Activated T-cell treated with anti-CD3 and anti-CD28 coated beads, Interleukin-2, amount 50 U/mL, for 1 hour (primary cell): ENCODE measurements around the gene SEL1L3.
A peak's percentile ranks its signal among the peaks of the same experiment; 100 is the strongest.

Experiments
- DNase-seq: peaks from one replicate; pipeline ENCODE4 v3.0.0-alpha.2; 2020

SEL1L3 gene

DNA sequence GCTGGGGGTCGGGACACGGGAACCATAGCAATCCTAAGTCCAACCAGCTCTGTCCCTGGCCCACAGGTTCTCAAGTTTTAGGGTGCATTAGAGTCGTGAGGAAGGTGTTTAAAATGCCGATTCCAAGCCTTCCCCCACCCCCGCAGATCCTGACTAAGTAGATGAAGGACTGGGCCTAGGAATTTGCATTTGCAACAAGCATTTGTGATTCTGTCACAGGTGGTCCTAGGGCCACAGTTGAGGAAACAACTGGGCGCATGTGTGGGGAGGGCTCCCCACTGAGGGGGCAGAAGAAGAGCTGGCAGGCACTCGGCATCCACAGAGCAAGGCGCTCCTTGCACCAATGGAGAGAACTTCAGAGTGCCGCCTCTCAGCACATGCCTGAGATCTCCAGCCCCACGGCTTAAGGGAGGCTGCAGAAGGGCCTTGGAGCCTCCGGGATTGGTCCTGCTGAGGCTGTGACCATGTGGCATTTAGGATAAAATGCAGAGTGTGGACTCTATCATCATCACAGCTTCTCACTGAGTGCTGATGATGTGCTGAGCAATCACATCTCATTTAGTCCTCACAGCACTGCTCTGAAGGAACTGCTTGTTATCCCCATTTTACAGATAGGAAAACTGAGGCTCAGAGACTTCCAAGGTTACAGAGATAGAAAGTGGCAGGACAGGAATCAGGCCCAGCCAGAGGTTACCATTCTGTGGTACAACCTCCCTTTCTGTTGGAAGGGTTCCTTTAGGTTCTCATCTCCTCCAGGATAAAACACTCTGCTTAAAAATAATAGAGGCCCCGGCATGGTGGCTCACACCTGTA, 16.7 kb downstream of the SEL1L3 start:
- DNase-seq = no peak

DNA sequence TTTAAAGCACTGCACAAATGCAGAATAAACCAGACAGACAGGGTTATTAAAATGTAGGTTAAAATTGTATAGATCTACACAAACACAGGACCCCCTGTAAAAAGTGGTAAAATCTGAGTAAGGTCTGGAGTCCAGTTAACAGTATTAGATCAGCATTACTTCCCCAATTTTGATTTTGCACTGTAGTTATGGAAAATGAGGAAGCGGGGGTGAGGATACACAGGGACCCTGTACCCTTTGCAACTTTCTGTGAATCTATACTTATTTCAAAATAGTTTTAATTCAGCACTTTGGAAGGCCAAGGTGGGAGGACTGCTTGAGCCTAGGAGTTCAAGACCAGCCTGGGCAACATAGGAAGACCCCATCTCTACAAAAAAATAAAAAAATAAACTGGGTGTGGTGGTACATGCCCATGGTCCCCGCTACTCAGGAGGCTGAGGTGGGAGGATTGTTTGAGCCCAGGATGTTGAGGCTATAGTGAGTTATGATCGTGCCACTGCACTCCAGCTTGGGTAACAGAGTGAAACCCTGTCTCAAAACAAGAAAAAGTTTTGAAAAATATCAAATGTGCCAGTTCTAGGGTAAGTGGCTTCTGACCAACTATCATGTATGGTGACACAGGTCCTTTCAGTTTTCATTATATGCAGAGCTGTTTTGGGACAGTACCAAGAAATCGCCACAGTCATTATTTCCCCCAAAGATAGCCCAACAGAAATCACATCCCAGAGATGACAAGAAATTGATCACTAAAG, 17.7 kb downstream of the SEL1L3 start:
- no peak for DNase-seq

DNA sequence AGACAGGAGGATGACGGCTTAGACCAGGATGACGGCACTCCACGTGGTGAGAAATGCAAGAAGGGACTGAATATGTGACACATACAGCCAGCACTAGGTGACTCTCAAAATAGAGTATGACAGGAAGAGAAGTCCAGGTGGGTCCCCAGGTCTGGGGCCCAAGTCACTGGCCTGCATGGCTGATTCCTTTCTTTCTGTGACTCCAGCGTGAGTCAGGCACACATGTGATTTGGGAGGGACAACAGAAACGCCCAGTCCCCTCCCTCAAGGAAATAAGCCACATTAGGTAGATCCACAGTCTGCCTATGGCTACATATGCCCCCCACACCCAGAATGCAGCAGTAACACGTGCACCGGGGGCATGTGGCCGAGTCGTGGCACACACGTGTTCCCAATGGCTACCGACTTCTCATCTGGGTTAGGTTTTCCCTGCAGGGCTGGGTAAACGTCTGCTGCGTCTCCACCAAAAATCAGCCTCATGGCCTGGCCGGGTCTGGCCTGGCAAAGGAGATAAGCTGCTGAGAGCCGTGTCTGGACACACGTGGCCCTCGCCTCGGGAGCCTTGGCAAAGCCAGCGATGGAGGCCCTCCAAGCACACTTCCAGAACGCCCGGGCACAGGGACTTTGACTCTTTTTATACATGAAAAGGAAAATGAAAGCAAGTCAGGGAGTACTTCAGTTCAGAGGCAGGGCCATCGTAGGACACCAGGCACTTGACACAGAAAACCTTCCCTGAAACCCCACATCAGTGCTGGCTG, 19.3 kb downstream of the SEL1L3 start:
- no peak for DNase-seq

DNA sequence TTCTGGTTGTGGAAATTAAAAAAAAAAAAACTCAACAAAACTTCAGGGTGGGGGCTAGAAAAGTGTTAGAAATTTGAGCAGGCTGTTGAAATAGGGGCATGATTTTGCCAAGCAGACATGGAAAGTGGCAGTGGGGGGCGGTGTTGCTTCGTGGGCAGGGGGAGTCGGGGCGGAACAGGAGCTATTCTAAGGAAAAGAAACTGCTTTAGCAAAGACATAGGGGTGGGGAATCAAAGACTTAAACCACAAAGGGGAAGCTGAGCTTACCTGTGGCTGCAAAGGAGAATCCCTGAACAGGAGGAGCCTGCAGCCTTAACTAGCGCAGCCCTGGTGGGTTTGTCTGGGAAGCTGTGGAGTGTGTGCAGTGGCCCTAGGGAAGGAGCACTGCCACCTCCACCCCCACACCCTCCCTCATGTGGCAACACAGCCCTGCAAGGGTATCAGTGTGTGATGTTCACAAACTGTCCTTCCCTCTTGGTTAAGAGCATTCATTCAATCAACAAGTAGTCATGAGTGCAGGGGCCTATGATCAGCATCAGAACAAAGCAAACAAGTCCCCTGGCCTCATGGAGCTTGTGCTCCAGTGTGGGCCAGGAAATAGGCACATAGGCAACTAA, 20.5 kb downstream of the SEL1L3 start:
- peak; percentile 51 for DNase-seq

DNA sequence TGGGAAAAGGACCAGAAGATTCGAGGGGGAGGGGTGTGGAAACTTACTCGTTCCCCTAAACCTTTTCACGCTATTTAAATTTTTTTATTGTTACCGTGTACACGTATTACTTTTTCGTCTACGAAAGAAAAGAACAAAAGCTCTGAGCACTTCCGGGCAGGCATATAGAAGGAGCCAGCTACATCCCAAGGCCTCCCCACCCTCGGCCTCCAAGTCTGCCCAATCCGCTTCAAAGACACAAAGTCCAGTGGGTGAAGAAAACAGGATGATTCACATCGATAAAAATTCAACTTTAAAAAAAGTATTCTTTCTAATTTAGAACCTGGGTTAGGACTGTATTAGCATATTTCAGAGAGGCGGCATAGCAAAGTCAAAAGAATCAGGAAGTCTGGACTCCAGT, 23.1 kb downstream of the SEL1L3 start:
- DNase-seq = no peak

DNA sequence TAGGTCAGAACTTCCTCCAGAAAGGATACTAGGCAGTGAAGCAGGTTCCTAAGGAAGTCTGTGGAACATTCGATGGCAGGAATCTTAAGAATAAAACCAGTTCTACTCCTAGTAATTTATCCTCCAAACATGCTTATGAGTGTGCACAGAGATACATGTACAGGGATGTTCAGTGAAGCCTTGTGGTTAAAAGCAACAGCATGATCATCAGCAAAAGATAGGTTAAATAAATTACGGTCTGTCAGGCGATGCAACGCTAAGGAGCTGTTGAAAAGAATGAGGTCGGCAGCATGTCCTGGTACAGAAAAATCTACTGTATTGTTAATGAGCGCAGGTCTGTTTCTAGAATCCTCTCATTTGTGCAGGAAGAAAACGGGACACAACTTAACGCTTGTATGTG, 23.6 kb downstream of the SEL1L3 start:
- DNase-seq = no peak

DNA sequence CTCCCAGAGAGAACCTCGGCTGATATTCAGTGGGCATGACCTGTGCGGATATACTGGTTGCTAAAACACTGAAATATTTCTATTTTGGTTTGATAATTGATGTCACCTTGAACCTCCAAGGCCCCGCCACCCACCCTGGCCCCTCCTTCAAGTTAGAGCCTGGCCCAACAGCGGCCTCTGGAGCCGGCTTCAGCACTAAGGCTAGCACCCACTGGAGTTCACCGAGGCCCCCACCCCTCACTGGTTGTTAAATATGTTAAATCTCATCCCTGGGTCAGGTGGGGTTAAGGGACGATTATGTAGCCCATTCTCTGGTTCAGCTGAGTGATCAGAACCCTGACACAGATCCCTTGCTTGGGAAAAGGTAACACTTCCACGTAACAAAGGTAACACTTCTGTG, 24.3 kb downstream of the SEL1L3 start:
- DNase-seq = no peak

DNA sequence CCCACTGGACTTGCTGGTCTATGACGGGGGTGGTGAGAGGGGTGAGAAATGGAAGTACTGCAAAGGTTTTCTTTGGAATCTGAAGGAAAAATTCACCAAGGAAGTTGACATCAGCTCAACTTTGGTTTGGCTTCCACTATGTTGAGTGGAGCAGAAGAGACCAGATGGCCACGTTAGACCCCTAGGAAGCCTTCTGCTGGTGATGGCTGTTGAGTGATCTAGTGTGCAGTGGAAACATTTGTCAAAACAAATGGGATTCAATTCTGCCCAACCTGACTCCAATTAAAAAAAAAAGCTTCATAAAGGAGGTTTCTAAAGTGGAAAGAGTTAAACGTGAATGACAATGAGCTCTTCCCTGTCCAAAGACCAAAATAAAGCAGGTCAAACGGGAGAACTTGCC, 25.7 kb downstream of the SEL1L3 start:
- no peak for DNase-seq

DNA sequence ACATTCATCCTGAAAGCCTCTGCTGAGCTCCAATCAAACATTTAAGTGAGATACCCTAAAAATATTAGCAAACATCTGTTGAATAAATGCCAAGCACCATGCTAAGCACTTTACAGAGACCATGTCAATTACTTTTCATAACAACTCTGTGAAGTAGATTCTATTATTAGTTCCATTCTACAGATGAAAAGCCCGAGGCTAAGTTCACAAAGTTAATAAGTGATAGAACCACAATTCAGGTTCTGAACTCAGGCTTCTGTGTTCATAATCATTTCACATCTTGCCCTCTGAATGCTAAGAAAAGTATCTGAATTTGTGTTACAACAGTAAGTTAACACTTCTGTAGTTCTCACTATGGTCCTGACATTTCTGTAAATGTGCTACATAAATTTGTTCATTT, 27.4 kb downstream of the SEL1L3 start:
- no peak for DNase-seq

DNA sequence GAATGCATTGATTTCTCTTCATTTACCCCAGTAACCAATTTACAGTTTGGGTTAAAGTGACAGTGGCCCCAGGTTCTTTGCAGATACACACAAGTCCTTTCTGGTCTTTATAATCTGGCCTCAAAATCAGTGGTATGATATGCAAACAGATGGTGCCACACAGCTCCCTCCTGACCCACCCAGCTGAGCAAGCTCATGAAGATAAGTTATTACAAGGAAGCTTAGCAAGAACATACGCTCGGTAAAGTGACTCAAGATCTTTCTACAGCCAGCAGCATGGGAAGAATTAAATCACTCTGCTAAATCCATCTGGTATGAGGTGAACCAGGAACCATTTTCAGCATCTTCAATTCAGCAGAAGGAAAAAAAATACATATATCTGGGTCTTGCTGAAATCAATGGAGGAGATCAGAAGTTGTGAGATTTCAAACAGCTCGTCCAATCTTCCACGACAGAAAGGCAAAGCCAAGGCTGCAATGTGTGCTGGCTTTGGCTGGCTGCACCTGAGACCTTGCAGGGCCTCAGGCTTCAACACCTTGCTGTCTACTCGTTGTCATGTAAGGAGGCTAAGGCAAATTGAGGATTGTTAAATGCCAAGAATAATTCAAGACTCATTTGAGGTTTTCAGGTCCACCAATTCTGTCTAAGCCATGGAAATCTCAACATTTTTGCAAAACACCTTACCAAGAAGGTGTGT, 28.2 kb downstream of the SEL1L3 start:
- no peak for DNase-seq

DNA sequence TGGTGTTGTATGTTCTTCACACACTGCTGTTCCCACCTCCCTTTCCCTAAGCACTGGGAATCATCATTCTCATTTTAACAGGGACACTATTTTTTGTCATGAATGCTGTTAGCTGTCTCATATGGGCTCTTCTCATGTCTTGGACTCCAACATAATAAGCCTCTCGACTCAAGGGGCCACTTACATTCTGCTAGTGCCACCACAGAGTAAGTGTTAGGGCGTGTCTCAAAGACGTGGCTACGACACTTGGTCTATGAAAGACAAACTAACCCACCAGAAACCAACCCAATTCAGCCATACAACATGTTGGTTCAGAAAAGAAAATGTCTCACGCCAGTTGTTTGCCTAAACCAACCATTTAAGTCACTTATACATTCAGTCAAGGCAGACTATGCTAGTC, 32.2 kb downstream of the SEL1L3 start:
- no peak for DNase-seq

DNA sequence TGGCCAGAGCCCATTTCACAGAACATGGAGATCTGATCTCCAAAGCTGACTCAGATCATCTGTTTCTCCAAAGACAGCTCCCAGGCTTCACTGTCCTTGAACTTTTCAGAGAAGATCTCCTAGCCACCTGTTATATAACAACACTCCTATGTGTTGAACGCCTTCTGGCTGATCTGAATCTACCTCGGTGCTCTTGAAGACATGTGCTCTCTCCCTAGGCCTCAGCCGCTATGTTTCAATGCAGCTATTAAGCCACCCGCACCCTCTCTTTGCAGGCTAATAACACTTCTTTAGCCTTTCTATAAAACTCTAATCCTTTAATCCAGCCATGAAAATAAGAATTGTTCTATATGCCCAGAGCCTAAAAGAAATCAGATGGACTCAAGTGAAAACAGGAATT, 34.9 kb downstream of the SEL1L3 start:
- DNase-seq = no peak

DNA sequence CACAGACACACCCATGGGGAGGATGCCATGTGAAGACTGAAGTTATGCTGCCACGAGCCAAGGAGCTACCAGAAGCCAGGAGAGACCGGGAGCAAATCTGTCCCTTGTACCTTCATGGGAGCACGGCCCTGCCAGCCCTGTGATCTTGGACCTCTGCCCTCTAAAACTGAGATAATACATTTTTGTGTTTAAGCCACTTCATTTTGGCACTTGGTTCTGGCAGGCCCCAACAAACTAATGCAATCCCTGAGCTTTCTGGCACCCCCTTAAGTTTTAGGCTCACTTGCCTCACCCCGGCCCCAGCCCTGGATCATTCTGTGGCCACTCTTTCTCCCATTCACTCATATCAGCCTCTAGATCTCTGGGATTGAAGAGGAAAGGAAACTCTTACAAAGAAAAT, 35.4 kb downstream of the SEL1L3 start:
- no peak for DNase-seq

DNA sequence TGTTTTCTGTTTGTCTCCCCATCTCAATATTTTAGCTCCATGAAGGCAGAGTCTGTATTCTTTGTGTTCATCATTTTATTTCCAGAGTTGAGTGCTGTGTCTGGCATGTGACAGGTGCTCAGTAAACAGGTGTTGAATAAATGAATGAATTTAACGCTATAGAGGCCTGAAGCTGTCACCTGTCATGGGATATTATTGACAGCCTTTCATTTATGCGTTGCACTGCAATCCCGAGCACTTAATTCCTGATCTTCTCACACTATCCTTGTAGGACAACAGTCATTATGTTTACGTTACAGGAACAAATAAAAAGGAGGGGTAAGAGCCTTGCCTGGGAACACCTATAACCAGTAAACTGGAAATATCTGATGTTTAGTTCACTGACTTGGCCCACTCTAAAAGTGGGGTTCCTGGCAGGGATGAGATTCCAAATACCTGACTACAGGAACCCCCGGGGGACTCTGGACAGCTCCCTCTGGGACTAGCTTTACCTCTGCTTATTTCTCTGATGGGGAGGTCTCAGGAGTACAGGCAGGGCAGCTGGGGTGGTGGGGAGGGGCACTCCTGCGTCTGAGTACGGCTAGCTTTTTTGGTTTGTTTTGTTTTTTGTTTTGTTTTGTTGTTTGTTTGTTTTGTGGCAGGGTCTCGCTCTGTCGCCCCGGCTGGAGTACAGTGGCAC, 36.6 kb downstream of the SEL1L3 start:
- DNase-seq = no peak

DNA sequence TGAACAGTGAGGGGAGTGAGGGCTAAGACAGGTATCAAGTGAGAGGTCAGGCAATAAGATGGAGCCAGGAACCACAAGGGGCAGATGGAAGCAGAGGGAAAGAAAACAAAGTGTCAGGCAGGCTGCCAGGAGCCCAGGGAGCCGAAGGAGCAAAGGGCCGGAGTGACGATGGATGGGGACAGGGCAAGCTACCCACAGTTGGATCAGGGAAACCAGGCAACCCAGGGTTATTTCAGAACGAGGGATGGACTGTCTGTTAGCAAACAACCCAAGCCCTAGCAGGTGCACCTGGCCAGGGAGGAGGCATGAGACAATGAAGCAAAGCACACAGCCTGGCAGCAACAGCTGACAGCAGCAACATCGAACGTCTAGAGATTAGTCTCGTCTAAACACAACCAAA, 39.2 kb downstream of the SEL1L3 start:
- no peak for DNase-seq

DNA sequence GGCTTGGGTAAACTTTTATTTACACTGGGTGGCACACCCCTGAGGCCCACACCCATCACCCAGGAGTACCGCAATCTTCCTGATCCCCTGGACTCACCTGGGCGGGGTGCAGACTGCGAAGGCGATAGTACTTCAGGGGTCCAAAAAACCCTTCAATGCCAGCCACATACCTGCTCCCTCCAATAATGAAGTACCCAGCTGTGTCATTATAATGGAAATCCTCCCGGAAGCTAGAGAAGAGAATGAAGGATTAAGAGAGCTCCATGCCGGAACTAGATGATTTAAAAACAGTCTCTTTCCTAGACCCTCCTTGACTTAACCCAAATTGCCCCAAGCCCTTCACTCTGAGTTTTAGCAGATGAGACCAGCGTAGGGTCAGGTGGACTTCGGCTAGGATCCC, 40.9 kb downstream of the SEL1L3 start:
- DNase-seq = no peak

DNA sequence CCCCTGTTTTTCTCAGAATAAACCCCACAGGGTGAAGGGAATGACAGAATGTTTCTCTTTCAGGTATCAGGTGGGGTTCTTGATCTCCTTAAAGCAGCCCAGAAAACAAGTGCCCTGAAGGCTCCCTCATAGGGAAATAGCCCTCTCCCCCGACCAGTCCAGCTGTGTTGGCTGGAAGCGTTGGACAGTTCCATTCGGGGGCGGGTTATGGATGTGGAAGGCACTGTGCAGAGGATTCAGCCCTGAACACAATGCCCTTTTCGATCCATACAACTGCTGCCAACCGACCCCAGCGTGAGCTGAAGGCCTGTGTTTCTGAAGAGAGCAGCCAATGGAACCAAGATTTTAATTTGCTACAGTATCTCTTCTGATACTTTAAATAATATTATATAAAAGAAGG, 41.5 kb downstream of the SEL1L3 start:
- DNase-seq = no peak

DNA sequence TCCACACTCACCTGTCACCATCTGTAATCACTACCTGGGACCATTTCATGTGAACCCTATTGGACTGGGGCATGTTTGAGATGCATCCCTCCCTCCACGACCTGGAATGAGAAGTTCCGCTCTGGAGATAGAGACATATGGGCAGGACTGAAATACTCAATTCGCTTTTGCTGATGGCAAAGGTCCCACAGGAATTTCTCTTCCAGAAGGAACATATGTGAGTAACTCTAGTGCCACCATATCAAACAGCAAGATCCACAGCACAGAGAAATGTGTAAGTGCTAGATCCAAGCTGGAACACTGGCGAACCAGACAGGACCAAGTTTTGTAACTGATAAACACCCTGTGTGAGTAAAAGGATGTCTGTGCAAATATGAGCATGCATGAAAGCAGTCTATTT, 43.9 kb downstream of the SEL1L3 start:
- no peak for DNase-seq

DNA sequence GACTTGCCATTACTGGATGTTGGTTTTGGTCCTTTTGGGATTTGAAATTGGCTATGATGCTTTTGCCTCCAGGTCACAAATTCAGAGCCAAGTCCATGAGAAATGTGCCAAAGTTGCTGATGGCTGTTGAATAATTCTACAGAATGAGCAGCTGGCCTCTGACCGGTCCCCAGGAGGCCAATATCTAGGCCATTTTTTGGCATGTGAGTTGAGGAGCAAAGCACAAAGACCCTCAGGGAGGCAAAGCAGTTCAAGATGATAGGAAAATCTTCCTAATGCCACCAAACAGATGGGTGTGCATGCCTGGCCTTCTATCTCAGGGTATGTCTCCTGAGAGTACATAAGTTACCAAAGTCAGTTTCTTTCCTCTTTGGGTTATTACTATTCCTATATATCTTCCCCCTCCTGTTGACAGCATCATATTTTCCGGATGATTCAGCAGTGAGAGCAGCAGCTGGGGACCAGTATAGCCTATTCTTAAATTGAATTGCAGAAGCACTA, 44.4 kb downstream of the SEL1L3 start:
- no peak for DNase-seq

DNA sequence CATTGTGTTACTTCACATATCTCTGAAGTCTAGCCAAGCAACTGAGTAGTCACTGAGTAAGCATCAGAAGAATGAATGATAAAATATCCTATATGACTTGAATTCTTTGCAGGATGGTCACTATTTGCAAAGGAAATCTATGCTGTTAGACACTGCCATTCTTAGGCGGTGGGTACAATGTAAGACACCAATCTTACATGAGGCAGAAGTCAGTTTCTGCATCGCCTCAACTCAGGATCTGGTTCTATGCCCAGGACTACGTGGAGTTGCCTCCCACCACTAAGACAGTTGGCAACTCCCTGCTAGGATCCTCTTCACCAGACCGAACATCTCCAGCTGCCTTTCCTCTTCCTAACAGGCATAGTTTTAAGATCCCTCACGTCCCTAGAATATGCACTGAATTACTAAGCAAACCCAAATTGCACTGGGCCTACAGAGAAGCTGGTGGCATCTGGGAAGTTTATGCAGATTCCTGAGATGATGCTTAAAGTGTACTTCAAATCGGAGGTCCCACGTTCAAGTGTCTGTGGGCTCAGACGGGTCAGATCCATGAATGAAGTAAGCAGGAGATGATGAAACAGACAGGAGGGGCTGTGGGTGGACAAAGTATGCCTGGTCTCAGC, 45.6 kb downstream of the SEL1L3 start:
- DNase-seq = no peak

DNA sequence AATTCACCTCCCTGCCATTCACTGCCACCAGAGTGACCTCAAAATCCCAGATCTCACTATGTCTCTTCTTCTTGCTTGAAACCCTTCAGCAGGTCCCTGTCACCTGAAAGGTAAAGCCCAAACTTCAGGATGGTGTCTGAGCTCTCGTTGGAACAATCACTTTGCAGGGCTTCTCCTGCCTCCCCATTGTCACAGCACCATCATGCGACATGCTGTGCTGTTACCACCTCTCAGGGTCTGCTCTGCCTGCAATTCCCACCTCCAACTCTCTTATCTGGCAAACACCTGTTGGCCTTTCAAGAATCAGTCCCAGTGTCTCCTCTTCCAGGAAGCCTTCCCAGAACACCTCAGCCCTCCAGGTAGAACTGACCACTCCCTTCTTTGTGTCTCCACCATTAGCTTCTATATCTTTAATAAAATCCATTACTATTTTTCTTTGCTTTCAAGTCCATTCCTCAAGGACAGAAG, 46.2 kb downstream of the SEL1L3 start:
- DNase-seq = no peak
